Stimulated activated naive CD8-positive, alpha-beta T cell treated with anti-CD3 and anti-CD28 coated beads, Interleukin-15, amount 100 ng/mL, for 72 hours (primary cell): ENCODE data around the gene BPIFB3.

Source experiments
- ATAC-seq: fragments of 150-1000 bp; cut with Tn5 transposase; 2 replicates; pipeline ENCODE4 v1.10.0; 2021; ENCODE audit warnings: mild to moderate bottlenecking, moderate library complexity
- DNase-seq, 2 donors: peaks; one replicate each; pipeline ENCODE4 v3.0.0; 2021 to 2022
- H3K27ac Mint-ChIP-seq, 2 donors: one replicate each; pipeline ENCODE4 v1.8.0; 2022; ENCODE audit warnings: mild to moderate bottlenecking in 2 of 2, mixed read lengths in 2 of 2, moderate library complexity in 2 of 2
- H3K27me3 Mint-ChIP-seq: one replicate; pipeline ENCODE4 v1.8.0; 2022; ENCODE audit warnings: mixed read lengths
- H3K4me1 Mint-ChIP-seq: one replicate; pipeline ENCODE4 v1.8.0; 2022; ENCODE audit warnings: mild to moderate bottlenecking, mixed read lengths
- H3K4me3 Mint-ChIP-seq, 2 donors: one replicate each; pipeline ENCODE4 v1.8.0; 2022; ENCODE audit warnings: mild to moderate bottlenecking in 2 of 2, mixed read lengths in 2 of 2, moderate library complexity in 1 of 2
- H3K9me3 Mint-ChIP-seq, 2 donors: one replicate each; pipeline ENCODE4 v1.8.0; 2022; ENCODE audit warnings: mixed read lengths in 2 of 2

Gene BPIFB3

GRCh38 chr20:33013701-33014326 lies 39.9 kb upstream of the BPIFB3 start:
- Mint-ChIP-seq H3K27me3 (no peaks in the 10 kb centered on the region), H3K4me3 (no peak overlapping the region), H3K9me3 (no peaks in the 10 kb centered on the region), H3K4me1 (no peaks in the 10 kb centered on the region), H3K27ac (no peak overlapping the region)
- ATAC-seq (no peak), DNase-seq (no peak)

- no peaks in the 10 kb centered on the region for H3K9me3 Mint-ChIP-seq
- H3K27ac Mint-ChIP-seq: no peak overlapping the region
- DNase-seq: no peak
- no peaks in the 10 kb centered on the region for H3K27me3 Mint-ChIP-seq
- no peaks in the 10 kb centered on the region for H3K4me1 Mint-ChIP-seq
- no peak overlapping the region for H3K4me3 Mint-ChIP-seq
- ATAC-seq: no peak
These were observed 39.2 kb upstream of the BPIFB3 start for GRCh38 chr20:33014336-33015113.

- H3K4me3 Mint-ChIP-seq: no peak overlapping the region
- no peak for DNase-seq
- peak overlapping the region in 1 of 2 donors; percentile 4 for H3K27ac Mint-ChIP-seq
- H3K27me3 Mint-ChIP-seq: no peaks in the 10 kb centered on the region
- no peaks in the 10 kb centered on the region for H3K9me3 Mint-ChIP-seq
- no peaks in the 10 kb centered on the region for H3K4me1 Mint-ChIP-seq
- ATAC-seq: no peak
These were observed 38.6 kb upstream of the BPIFB3 start for GRCh38 chr20:33015114-33015484.

- Mint-ChIP-seq H3K27me3 (no peaks in the 10 kb centered on the region), H3K27ac (peak overlapping the region in 1 of 2 donors; percentile 6)
- DNase-seq: no peak
These were observed 37.8 kb upstream of the BPIFB3 start for GRCh38 chr20:33015700-33016580.

GRCh38 chr20:33016581-33017109 lies 37.1 kb upstream of the BPIFB3 start:
- no peaks in the 10 kb centered on the region for H3K27me3 Mint-ChIP-seq
- no peak for DNase-seq
- H3K9me3 Mint-ChIP-seq: no peaks in the 10 kb centered on the region
- peak overlapping the region in 1 of 2 donors; percentile 83 for H3K27ac Mint-ChIP-seq
- H3K4me1 Mint-ChIP-seq: no peaks in the 10 kb centered on the region
- no peak overlapping the region for H3K4me3 Mint-ChIP-seq
- ATAC-seq: no peak

More at GRCh38 chr20:33015700-33016580, 37.8 kb upstream of the BPIFB3 start:
- Mint-ChIP-seq H3K4me3 (no peak overlapping the region), H3K9me3 (no peaks in the 10 kb centered on the region), H3K4me1 (no peaks in the 10 kb centered on the region)
- ATAC-seq: no peak

- Mint-ChIP-seq H3K27me3 (no peaks in the 10 kb centered on the region), H3K4me3 (no peak overlapping the region), H3K9me3 (no peaks in the 10 kb centered on the region), H3K4me1 (no peaks in the 10 kb centered on the region), H3K27ac (no peak overlapping the region)
- ATAC-seq: no peak
- no peak for DNase-seq
These were observed 36.2 kb upstream of the BPIFB3 start for GRCh38 chr20:33017542-33017941.

- ATAC-seq (no peak), DNase-seq (no peak)
- no peak overlapping the region for H3K4me3 Mint-ChIP-seq
- H3K9me3 Mint-ChIP-seq: no peaks in the 10 kb centered on the region
- H3K27me3 Mint-ChIP-seq: no peaks in the 10 kb centered on the region
- no peaks in the 10 kb centered on the region for H3K4me1 Mint-ChIP-seq
- H3K27ac Mint-ChIP-seq: no peak overlapping the region
These were observed 35.4 kb upstream of the BPIFB3 start for GRCh38 chr20:33018169-33018931.

GRCh38 chr20:33019465-33020277 lies 34.0 kb upstream of the BPIFB3 start:
- peak overlapping the region in 1 of 2 donors; percentile 14 for H3K27ac Mint-ChIP-seq
- H3K27me3 Mint-ChIP-seq: no peaks in the 10 kb centered on the region
- no peaks in the 10 kb centered on the region for H3K4me1 Mint-ChIP-seq
- H3K4me3 Mint-ChIP-seq: no peak overlapping the region
- H3K9me3 Mint-ChIP-seq: no peaks in the 10 kb centered on the region
- DNase-seq (no peak), ATAC-seq (no peak)

GRCh38 chr20:33020278-33021161 lies 33.2 kb upstream of the BPIFB3 start:
- ATAC-seq (no peak), DNase-seq (no peak)
- peak overlapping the region in 1 of 2 donors; percentile 14 for H3K27ac Mint-ChIP-seq
- no peaks in the 10 kb centered on the region for H3K27me3 Mint-ChIP-seq
- no peak overlapping the region for H3K4me3 Mint-ChIP-seq
- no peaks in the 10 kb centered on the region for H3K4me1 Mint-ChIP-seq
- H3K9me3 Mint-ChIP-seq: no peaks in the 10 kb centered on the region

- no peaks in the 10 kb centered on the region for H3K9me3 Mint-ChIP-seq
- DNase-seq (no peak), ATAC-seq (no peak)
- no peaks in the 10 kb centered on the region for H3K27me3 Mint-ChIP-seq
- no peak overlapping the region for H3K27ac Mint-ChIP-seq
- no peaks in the 10 kb centered on the region for H3K4me1 Mint-ChIP-seq
- H3K4me3 Mint-ChIP-seq: no peak overlapping the region
These were observed 31.8 kb upstream of the BPIFB3 start for GRCh38 chr20:33021879-33022278.

GRCh38 chr20:33022289-33022688 lies 31.4 kb upstream of the BPIFB3 start:
- ATAC-seq (no peak), DNase-seq (no peak)
- Mint-ChIP-seq H3K4me3 (no peak overlapping the region), H3K4me1 (no peaks in the 10 kb centered on the region), H3K9me3 (no peaks in the 10 kb centered on the region), H3K27ac (no peak overlapping the region), H3K27me3 (no peaks in the 10 kb centered on the region)

- no peak for DNase-seq
- Mint-ChIP-seq H3K9me3 (no peaks in the 10 kb centered on the region), H3K27ac (no peak overlapping the region), H3K27me3 (no peaks in the 10 kb centered on the region), H3K4me1 (no peaks in the 10 kb centered on the region), H3K4me3 (no peak overlapping the region)
- ATAC-seq: no peak
These were observed 30.8 kb upstream of the BPIFB3 start for GRCh38 chr20:33022694-33023438.
